Astrocyte of the cerebellum (primary cell): ENCODE data around the gene FAM163B.

Experiments used
- DNase-seq: peaks from one replicate; pipeline ENCODE4 v3.0.0-alpha.2; 2011; ENCODE audit warnings: low read depth
- H3K4me3 ChIP-seq: 2 replicates; pipeline ENCODE4 v1.5.1; 2011; ENCODE audit warnings: mild to moderate bottlenecking, low read depth, low read length, moderate library complexity
- in situ Hi-C: cut with HindIII; loops from 2 replicates; pipeline ENCODE4 v1.10.0; 2017; ENCODE audit warnings: low sequenced_read_pairs
- TF ChIP-seq, protein P1 (sequence below): IDR thresholded peaks from 2 replicates; pipeline ENCODE4 v1.5.1; 2012; ENCODE audit warnings: low read length, low read depth, moderate library complexity, mild to moderate bottlenecking; ENCODE audit errors: missing control alignments

Gene FAM163B

DNA sequence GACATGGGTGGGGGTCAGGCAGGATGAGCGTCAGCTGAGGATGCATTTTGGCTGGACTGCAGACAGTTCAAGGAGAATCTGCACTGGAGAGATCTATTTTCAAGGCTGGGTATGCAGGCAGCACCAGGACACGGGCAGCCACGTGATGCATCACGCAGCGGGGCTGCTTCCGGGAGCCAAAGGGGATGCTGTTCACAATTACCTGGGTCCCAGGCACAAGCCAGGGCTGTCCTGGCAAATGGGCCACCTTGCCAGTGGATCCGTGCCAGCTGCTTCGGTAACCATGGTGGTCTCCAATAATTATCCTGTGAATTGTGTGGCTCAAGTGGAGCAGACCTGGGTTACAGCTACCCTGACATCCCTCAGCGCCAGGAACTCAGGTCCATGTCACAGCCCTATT is 44.4 kb upstream of the FAM163B start:
- H3K4me3 ChIP-seq: no peak overlapping the region
- TF ChIP-seq, protein P1, sequence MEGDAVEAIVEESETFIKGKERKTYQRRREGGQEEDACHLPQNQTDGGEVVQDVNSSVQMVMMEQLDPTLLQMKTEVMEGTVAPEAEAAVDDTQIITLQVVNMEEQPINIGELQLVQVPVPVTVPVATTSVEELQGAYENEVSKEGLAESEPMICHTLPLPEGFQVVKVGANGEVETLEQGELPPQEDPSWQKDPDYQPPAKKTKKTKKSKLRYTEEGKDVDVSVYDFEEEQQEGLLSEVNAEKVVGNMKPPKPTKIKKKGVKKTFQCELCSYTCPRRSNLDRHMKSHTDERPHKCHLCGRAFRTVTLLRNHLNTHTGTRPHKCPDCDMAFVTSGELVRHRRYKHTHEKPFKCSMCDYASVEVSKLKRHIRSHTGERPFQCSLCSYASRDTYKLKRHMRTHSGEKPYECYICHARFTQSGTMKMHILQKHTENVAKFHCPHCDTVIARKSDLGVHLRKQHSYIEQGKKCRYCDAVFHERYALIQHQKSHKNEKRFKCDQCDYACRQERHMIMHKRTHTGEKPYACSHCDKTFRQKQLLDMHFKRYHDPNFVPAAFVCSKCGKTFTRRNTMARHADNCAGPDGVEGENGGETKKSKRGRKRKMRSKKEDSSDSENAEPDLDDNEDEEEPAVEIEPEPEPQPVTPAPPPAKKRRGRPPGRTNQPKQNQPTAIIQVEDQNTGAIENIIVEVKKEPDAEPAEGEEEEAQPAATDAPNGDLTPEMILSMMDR: no peak
- no peak for DNase-seq
- in situ Hi-C loops: no loop called here

DNA sequence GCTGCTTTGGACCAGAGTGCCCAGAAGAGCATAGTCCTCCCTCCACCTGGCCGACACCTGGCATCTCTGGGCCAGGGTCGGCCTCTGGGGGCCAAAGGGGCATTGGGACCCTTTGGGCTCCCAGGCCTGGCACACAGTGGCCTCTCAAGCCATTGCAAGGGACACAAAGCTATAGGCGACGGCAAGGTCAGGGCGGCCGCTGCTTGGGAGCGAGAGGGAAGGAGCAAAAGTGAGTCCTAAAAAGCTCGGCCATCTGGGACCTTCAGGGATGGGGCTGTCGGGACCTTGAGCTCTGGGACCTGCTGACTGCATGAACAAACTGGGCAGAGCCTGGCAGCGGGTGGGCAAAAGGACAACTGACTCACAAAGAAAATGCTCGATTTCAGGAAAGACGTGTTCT is 40.8 kb upstream of the FAM163B start:
- H3K4me3 ChIP-seq: no peak overlapping the region
- no peak for DNase-seq
- in situ Hi-C loops: no loop called here
- TF ChIP-seq, protein P1: no peak

DNA sequence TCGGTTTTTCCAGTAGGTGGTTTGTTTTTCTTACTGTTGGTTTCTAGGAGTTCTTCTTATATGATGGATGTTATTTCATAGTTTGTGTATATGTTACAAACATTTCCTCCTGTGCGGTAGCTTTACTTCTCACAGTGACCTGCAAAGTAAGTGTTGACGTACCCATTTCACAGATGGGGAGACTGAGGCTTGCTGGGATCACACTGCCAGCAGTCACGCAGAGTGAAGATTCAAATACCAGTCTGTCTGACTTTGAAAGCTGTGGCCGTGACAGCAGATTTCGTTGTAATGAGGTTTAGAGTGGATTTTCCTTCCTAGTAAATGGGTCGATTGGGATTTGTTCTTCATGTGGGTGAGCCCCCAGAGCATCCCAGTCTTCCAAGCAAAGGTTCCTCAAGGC is 40.0 kb upstream of the FAM163B start:
- in situ Hi-C loops: no loop called here
- H3K4me3 ChIP-seq: no peak overlapping the region
- no peak for DNase-seq
- TF ChIP-seq, protein P1: no peak

DNA sequence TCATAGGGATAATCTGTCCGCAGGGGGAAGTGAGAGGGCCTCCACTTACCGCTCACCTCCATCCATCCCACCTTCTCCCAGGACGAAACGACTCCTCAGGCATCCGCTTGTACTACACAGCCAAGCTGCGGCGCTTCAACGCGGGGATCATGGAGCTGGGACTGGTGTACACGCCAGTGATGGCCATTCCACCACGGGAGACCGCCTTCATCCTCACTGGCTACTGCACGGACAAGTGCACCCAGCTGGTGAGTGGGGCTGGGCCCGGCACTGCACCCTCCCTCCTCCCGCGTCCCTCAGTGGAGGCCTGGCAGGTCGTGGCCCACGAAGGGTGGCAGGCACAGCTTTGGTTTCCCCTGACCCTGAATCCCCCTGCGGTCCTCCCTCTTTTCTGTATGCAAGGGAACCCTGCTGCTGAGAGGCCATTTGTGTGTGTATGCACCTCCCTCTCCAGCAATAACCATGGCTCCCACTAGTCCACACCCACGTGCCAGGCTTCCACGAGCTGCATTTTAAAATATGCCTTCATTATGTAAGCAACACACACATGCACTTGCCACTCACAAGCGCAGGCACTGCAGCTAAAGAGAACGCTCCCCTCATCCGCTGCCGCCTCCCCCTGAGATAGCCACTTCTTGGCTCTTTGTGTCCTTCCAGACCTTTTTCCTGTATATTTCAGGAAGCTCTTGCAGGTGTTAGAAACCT is 38.7 kb upstream of the FAM163B start:
- TF ChIP-seq, protein P1: no peak
- H3K4me3 ChIP-seq: no peak overlapping the region
- in situ Hi-C loops: no loop called here
- DNase-seq: no peak

DNA sequence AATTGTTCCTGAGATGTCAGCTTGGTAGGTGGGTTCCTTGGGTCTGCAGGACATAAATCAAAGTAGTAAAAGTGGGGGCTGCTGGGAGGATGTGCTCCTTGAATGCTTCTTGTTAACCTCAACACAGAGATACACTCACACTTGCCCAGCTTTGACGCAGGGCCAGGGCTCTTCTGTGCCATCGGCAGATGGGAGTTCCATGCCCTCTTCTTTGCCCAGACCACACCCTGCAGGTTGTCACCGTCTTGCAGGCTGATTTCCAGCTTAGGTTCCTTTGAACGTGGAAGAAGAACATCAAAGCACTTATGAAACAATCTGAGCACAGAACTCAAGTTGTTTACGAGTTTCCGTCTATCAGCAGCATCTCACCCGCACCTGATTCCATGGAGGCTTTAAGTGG is 38.0 kb upstream of the FAM163B start:
- in situ Hi-C loops: no loop called here
- DNase-seq: no peak
- no peak overlapping the region for H3K4me3 ChIP-seq
- TF ChIP-seq, protein P1: no peak

DNA sequence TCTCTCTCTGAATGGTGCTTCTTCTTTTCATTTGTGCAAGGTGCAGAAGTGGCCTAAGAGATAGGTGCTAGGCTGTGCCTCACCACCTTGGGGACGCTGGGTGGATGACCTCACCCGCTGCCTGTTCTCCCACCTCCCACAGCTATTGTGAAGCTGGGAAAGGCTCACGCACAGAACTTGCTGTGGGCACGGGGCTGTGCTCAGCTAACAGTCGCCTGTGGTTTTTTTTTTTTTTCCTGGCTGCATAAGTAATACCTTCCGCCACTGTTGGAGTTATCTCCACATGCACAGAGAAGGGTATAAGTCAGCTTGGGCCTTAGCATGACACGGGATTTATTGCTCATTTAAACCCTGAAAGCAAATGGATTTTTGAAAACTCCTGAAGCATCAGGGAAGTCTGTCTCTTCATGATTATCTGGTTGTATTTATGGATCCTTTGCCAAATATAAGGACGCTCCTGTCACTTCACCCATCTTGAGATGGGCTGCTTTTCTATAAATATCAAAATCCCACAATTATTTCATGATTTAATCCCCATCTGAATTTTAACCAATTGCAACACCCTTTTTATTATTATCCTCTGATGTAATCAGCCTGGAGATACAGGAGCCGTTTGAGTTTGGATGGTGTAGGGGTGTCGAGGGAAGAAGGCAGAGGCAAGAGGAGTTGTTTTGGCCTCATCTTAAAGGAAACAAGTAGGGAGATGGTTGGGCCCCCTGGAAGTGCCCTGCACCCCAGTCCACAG is 36.0 kb upstream of the FAM163B start:
- in situ Hi-C loops: no loop called here
- TF ChIP-seq, protein P1: no peak
- no peak overlapping the region for H3K4me3 ChIP-seq
- no peak for DNase-seq
